Esophagus mucosa (tissue), 1 donor: Measurements from ENCODE around the gene KRT4. TPM values are rescaled to one million over a fixed set of nuclear protein-coding genes. Genes with fewer than 3 reads are reported as not detected.
"Not testable (repeated sequence)": the region's sequence is repeated elsewhere in the genome, so short reads cannot be mapped to it uniquely, and the experiment has no call there.

Experiments used
- ATAC-seq: fragments of 200-7000 bp; cut with Tn5 transposase; one replicate; pipeline ENCODE4 v1.9.1; 2020
- total RNA-seq: library from RNA; stranded (reverse); gene quantifications from one replicate; pipeline ENCODE4 v1.2.4, GENCODE V29; 2023
- donor health status: DM: yes; HTN: yes; CAD: no.

KRT4 gene
- 1,080 TPM for total RNA-seq

- peak; percentile 61 for ATAC-seq
Observed at GRCh38 chr12:52813885-52814709, at the start of gene KRT4. KRT4 (minus strand) TSS chr12:52814116; CDS start chr12:52814058, 58 bp downstream.

- peak; percentile 74 for ATAC-seq
Observed at GRCh38 chr12:52862023-52862422, 48.1 kb upstream of the KRT4 start.

- ATAC-seq = no peak
Observed at GRCh38 chr12:52861511-52861910, 47.6 kb upstream of the KRT4 start.

- ATAC-seq = peak; percentile 93
Observed at GRCh38 chr12:52860102-52860823, 46.3 kb upstream of the KRT4 start.

- peak; percentile 38 for ATAC-seq
Observed at GRCh38 chr12:52857500-52857899, 43.6 kb upstream of the KRT4 start.

GRCh38 chr12:52856787-52857186 lies 42.9 kb upstream of the KRT4 start:
- ATAC-seq = no peak

GRCh38 chr12:52856077-52856476 lies 42.2 kb upstream of the KRT4 start:
- ATAC-seq = not testable (repeated sequence)

GRCh38 chr12:52851787-52852186 lies 37.9 kb upstream of the KRT4 start:
- no peak for ATAC-seq

- ATAC-seq = no peak
Observed at GRCh38 chr12:52850681-52851080, 36.8 kb upstream of the KRT4 start.

GRCh38 chr12:52849511-52849910 lies 35.6 kb upstream of the KRT4 start:
- ATAC-seq = no peak

GRCh38 chr12:52848661-52849255 lies 34.8 kb upstream of the KRT4 start, which contains the start of gene KRT78:
KRT78 (minus strand) TSS chr12:52848994; CDS start chr12:52848930, 64 bp downstream.
- ATAC-seq = peak; percentile 55

GRCh38 chr12:52847335-52848102 lies 33.6 kb upstream of the KRT4 start:
- ATAC-seq = peak; percentile 78

- ATAC-seq = peak; percentile 43
Observed at GRCh38 chr12:52846356-52846970, 32.5 kb upstream of the KRT4 start.

- no peak for ATAC-seq
Observed at GRCh38 chr12:52845946-52846345, 32.0 kb upstream of the KRT4 start.

GRCh38 chr12:52844386-52844785 lies 30.5 kb upstream of the KRT4 start:
- ATAC-seq = no peak

GRCh38 chr12:52839436-52840105 lies 25.7 kb upstream of the KRT4 start:
- ATAC-seq = no peak

GRCh38 chr12:52838609-52839435 lies 24.9 kb upstream of the KRT4 start:
- no peak for ATAC-seq

GRCh38 chr12:52837781-52838608 lies 24.1 kb upstream of the KRT4 start:
- ATAC-seq = no peak

GRCh38 chr12:52837413-52837741 lies 23.5 kb upstream of the KRT4 start:
- peak; percentile 70 for ATAC-seq
